Stimulated activated effector memory CD8-positive, alpha-beta T cell treated with anti-CD3 and anti-CD28 coated beads, Interleukin-12 subunit alpha, Interleukin-12 subunit beta, amount 100 ng/mL, for 72 hours (primary cell): ENCODE results near the gene ADGRD1.

Experiments
- ATAC-seq: fragments of 150-1000 bp; cut with Tn5 transposase; 2 replicates; pipeline ENCODE4 v1.10.0; 2021
- DNase-seq, 2 donors: peaks; one replicate each; pipeline ENCODE4 v3.0.0; 2021 to 2022; ENCODE audit warnings: low spot score in 2 of 2
- H3K27ac Mint-ChIP-seq: one replicate; pipeline ENCODE4 v1.8.0; 2022; ENCODE audit warnings: mild to moderate bottlenecking, mixed read lengths
- H3K36me3 Mint-ChIP-seq: one replicate; pipeline ENCODE4 v1.8.0; 2022; ENCODE audit warnings: mild to moderate bottlenecking, mixed read lengths
- H3K4me1 Mint-ChIP-seq: one replicate; pipeline ENCODE4 v1.8.0; 2022; ENCODE audit warnings: mixed read lengths
- H3K4me3 Mint-ChIP-seq: one replicate; pipeline ENCODE4 v1.8.0; 2022; ENCODE audit warnings: mild to moderate bottlenecking, mixed read lengths
- H3K9me3 Mint-ChIP-seq: one replicate; pipeline ENCODE4 v1.8.0; 2022; ENCODE audit warnings: mixed read lengths

The ADGRD1 gene

DNA sequence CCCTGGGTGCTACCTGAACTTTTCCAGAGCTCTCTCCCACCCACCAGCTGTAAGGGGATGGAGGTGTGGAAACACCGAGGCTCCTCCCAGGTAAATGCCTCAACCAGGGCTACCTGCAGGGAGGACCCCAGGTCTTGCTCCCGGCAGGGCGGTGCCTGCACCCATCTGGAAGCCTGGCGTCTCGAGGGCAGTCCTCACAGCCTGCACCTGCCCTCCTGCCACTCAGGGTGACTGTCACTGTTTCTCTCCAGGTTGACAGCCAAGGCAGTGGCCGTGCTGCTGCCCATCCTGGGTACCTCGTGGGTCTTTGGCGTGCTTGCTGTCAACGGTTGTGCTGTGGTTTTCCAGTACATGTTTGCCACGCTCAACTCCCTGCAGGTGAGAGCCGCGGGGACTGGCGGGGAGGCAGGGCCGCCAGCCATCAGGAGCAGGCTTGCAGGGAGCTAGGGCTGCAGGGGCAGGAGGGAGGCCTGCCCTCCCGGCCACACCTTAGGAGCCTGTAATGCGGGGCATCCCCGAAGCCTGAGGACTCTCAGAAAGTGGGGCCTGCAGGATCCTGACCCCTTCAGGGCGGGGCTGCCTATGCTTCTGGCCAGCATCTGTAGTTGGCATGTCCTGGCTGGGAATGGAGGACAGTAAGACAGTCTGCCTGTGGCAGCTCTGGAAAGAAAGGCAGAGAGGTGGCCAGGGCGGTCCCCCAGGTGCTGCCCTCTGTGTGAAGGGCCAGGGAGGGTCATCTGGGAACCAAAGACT lies 182.3 kb downstream of the ADGRD1 start:
- no peak overlapping the region for H3K4me3 Mint-ChIP-seq
- no peaks in the 10 kb centered on the region for H3K36me3 Mint-ChIP-seq
- DNase-seq = no peak
- no peak overlapping the region for H3K27ac Mint-ChIP-seq
- no peak for ATAC-seq
- H3K4me1 Mint-ChIP-seq = no peaks in the 10 kb centered on the region
- H3K9me3 Mint-ChIP-seq = no peaks in the 10 kb centered on the region

DNA sequence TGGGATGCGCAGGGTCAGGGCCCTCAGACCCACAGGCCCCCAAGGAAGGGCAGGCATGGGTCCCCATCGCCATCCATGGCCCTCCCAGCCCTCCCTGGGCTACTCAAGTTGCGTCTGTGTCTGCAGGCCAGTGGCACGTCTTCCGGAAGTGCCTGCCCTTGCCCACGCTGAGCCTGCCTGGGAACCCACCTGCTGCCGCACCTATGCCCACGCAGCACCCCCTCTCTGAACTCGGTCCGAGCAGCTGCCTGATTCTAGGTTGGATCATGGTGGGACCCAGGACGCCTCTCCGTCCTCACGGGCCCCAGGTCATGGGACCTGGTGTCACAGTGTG lies 182.8 kb downstream of the ADGRD1 start:
- no peak for ATAC-seq
- no peak overlapping the region for H3K27ac Mint-ChIP-seq
- no peaks in the 10 kb centered on the region for H3K4me1 Mint-ChIP-seq
- no peak for DNase-seq
- no peak overlapping the region for H3K4me3 Mint-ChIP-seq
- no peaks in the 10 kb centered on the region for H3K36me3 Mint-ChIP-seq
- no peaks in the 10 kb centered on the region for H3K9me3 Mint-ChIP-seq

DNA sequence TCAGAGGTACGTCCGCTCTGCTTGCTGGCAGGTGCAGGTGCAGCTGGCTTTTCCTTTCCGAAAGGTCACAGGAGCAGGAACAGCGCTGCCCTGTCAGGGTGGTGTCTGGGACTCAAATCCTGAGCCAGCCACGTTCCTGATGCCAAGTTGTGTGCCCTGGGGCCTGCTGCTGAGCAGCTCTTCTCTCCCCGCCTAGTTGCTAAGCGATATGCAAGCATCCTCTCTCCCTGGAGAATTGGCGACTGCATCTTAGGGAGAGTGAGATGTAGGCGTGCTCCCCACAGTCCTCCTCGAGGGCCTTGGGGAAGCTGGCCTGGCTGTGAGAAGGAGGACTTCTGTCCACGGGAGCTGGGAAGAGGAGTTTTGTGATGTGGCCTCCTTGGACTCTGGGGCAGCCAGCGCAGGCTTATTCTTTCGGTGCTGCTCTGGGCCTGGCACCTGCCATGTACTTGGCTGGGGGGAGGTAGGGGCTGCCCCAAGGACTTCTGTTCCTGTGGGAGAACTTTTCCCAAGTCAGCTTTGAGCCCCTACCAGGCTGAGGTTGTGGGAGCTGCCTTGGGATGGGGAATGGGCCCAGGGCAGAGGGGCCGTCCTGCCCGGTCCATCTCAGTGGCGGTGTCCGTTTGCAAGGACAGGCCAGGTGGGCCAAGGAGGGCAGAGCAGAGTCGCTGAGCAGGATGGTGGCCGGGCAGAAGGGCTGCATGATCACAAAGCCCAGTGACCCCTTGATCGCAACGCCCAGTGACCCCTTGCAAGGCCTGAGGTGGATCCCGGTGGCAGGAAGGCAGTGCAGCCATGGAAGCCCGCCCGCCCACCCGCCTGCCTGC lies 183.5 kb downstream of the ADGRD1 start:
- Mint-ChIP-seq H3K27ac (no peak overlapping the region), H3K4me3 (no peak overlapping the region), H3K9me3 (no peaks in the 10 kb centered on the region), H3K36me3 (no peaks in the 10 kb centered on the region), H3K4me1 (no peaks in the 10 kb centered on the region)
- ATAC-seq = no peak
- DNase-seq = no peak

DNA sequence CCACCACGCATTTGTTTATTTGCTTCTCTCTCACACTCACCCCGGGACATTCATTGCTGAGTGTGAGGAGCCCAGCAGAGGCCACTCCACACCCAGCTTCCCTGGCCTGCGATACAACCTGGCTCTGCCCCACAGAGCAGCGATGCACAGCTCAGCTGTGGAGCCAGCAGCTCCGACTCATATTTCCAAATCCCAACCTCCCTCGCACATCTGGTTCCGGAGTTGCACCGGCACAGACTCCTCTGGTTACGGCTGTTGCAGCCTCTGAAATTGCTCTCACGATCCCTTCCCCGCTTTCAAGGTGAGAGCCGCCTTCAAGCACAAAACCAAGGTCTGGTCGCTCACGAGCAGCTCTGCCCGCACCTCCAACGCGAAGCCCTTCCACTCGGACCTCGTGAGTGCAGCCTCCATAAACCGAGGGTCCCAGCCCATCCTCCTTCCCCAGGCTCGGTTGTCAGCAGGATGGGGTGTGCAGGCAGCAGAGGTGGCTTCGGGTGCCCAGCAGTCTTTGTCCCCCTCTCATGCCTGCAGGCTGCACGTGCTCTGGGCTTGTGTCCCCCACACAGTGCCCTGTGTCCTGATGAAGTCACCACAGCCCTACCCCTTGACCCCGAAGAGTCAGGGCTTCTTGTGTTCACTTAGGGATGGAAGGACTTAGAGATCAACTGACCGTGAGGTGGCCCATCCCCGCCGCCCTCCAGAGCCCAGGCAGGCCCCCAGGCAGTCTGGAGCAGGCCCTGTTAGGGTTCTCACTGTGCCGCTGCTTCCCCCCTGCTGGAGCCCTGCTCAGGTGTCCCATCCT lies 184.3 kb downstream of the ADGRD1 start:
- Mint-ChIP-seq H3K4me1 (no peaks in the 10 kb centered on the region), H3K9me3 (no peaks in the 10 kb centered on the region), H3K36me3 (no peaks in the 10 kb centered on the region), H3K27ac (no peak overlapping the region), H3K4me3 (no peak overlapping the region)
- ATAC-seq (no peak), DNase-seq (no peak)

DNA sequence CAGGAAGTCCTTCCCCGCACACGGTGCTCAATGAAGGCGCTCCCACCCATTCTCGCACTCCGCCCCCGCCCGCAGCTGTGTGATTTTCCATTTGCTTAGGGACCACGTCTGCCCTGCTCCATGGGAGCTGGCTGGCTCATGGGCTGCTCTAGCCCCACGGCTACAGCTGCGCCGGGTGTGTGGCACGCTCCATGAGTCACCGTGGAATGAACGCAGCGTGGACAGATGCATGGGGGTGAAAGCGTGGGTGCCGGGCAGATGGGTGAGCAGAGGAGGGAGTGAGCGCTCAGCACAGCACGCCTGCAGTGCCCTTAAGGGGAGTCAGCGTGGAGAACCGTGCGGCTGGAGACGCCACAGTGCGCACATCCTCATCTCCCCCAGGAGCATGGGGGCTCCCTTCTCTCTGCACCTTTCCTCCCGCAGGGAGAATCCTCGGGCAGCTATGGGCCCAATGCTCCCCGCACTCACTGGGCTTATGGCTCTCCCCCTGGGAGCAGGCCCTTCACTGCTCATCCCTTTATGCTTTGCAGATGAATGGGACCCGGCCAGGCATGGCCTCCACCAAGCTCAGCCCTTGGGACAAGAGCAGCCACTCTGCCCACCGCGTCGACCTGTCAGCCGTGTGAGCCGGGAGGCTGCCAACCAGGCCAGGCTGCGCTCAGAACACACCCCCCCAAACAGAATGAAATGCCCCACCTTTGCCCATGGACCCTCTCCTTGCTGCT lies 185.1 kb downstream of the ADGRD1 start:
- Mint-ChIP-seq H3K9me3 (no peaks in the 10 kb centered on the region), H3K36me3 (no peaks in the 10 kb centered on the region), H3K4me1 (peaks cover 5% of the 10 kb centered on the region), H3K27ac (no peak overlapping the region), H3K4me3 (no peak overlapping the region)
- DNase-seq = no peak
- ATAC-seq = no peak

DNA sequence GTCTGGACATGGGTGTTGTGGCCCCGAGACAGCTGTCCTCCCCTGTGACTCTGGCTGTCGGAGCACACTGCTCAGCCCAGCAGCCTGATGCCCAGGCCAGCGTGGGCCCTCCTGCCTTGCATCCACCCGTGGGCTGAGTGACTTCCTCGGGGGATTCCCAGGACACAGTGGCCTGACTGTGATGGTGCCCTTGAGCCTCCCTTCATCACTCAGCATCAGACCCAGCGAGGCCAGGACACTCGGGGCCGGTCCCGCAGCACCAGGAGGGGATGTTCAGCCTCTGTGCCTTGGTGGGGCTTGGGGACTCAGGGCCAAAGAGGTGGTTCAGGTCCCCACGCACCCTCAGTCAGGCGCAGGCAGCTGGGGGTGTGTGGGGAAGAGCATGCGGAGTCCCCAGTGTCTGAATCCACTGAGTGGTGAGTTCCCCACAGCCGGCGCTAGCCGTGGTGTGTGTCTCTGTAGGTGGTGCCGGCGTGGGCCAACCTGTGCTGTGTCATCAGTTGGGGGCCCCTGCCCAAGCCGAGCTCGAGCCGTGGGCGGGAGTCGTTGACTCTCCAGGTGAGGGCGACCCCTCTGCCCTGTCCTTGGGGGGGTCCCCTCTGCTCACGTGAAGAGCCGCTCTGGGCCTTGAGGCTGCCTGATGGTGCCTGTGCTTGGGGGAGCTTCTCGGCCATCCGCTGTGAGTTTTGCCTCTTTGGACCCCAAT lies 185.8 kb downstream of the ADGRD1 start:
- Mint-ChIP-seq H3K9me3 (no peaks in the 10 kb centered on the region), H3K27ac (no peak overlapping the region), H3K4me3 (no peak overlapping the region), H3K4me1 (peaks cover 5% of the 10 kb centered on the region), H3K36me3 (no peaks in the 10 kb centered on the region)
- DNase-seq = no peak
- ATAC-seq = peak; percentile 12

DNA sequence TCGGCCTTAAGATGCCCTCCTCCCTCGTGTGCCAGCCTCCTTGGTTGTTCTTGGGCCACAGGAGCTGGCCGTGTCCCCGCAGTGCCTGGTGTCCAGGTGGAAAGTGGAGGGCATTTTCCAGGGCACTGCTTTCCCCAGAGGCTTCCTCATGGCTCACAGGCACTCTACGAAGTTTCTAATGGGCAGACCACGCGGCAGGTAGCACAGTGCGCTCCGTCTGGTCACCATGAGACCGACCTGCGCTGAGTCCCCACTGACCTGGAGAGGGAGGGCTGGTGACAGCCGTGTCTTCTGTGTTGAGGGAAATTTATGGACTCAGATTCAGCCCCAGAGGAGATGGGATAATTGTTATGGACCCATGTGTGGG lies 186.3 kb downstream of the ADGRD1 start:
- DNase-seq (no peak), ATAC-seq (no peak)
- H3K27ac Mint-ChIP-seq = no peak overlapping the region
- peaks cover 5% of the 10 kb centered on the region for H3K4me1 Mint-ChIP-seq
- H3K4me3 Mint-ChIP-seq = no peak overlapping the region
- H3K36me3 Mint-ChIP-seq = no peaks in the 10 kb centered on the region
- no peaks in the 10 kb centered on the region for H3K9me3 Mint-ChIP-seq

DNA sequence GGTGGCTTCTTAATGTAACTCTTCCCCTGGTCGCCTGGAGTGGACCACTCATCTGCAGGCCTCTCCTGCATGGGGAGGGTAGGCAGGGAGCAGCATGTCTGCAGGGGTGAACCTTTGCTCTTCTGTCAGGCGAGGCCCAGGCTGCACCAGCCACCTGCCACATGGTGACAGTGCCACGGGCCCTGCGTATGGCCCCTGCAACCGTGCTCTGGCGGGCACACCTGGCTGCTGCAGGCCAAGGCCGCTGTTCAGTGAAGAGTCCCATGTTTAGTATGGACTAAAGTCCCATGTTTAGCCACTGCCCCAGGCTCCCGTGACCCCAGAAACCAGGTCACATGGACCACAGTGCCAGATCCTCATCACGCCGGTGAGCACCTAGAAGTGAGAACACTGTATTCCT lies 187.0 kb downstream of the ADGRD1 start:
- peaks cover 5% of the 10 kb centered on the region for H3K4me1 Mint-ChIP-seq
- ATAC-seq (no peak), DNase-seq (no peak)
- no peaks in the 10 kb centered on the region for H3K36me3 Mint-ChIP-seq
- H3K4me3 Mint-ChIP-seq = no peak overlapping the region
- no peaks in the 10 kb centered on the region for H3K9me3 Mint-ChIP-seq
- H3K27ac Mint-ChIP-seq = no peak overlapping the region

DNA sequence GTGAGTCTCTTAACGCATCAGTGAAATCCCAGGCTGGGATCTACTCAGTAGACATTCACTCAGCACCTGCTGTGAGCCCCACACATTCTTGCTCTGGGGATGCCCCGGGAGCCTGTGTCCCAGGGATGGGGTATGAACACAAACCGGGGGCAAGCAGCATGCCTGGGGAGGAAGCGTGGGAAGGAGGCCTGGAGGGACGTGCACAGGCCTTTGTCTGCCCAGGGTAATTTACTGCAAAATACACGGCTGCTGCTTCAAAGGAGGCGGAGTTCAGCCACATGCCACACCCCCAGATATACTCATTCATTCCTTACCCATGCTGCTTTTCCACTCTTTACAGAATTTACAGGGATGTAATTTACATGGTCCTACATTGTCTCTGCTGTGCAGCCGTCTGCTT lies 187.8 kb downstream of the ADGRD1 start:
- ATAC-seq (no peak), DNase-seq (no peak)
- no peaks in the 10 kb centered on the region for H3K36me3 Mint-ChIP-seq
- H3K4me3 Mint-ChIP-seq = no peak overlapping the region
- H3K9me3 Mint-ChIP-seq = no peaks in the 10 kb centered on the region
- peaks cover 5% of the 10 kb centered on the region for H3K4me1 Mint-ChIP-seq
- no peak overlapping the region for H3K27ac Mint-ChIP-seq

DNA sequence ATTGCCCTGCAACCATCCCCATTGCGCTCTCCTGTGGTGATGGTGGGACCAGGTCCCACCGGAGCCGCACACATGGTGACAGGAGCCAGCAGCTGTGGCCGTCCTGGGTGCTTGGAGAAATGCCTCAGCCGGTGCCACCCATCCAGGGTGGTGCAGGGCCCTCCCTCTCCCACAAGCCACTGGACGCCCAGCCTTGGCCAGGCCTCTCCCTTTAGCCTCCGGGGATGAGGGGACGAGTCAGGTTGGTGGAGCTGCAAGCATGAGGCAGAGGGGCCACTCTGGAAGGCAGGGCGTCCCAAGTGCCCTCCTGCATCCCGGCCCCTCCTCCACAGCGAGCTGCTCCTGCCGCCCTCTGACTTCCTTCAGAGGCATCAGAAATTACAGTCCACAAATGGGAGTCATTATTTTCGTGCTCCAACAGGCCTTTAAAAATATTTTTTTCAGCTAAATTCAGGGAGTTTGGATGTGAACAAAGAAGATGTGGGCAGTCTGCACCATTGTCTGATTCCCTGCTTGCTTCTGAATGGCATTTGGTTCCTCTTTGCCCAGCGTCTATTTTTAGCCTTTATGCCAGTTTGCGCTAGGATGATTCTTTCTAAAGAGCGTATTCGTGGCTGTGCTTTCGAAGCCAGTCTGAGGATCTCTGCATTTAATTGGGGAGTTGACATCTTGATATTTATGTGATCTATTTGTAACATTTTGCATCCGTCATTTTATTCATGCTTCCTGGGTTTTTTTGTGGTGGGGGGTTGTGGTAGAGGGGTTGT lies 189.4 kb downstream of the ADGRD1 start:
- ATAC-seq (no peak), DNase-seq (no peak)
- Mint-ChIP-seq H3K27ac (no peak overlapping the region), H3K4me3 (no peak overlapping the region), H3K36me3 (no peaks in the 10 kb centered on the region), H3K4me1 (peaks cover 5% of the 10 kb centered on the region), H3K9me3 (no peaks in the 10 kb centered on the region)

DNA sequence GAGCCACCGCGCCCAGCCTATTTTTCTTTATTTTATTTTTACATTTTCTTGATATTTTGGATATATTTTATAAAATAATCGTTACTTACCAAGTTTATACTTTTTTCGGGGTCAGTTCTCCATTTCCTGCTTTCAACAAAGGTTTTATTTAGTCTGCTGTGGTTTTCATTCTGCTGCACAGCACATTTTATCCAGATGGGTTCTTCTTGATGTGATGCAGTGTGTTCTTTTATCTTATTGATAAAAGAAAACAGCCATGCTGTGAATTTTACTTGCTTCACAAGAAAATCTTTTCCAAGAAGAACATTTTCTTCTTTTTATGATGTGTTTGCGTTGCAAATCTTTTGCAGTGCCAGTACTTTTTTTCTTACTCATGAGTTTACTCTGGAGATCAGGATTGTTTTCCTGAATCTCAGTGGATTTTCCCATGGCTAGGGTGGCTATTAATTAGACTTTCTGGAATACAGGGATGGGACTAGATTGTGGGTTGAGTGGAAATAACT lies 192.5 kb downstream of the ADGRD1 start:
- Mint-ChIP-seq H3K27ac (no peak overlapping the region), H3K4me1 (peaks cover 5% of the 10 kb centered on the region)

DNA sequence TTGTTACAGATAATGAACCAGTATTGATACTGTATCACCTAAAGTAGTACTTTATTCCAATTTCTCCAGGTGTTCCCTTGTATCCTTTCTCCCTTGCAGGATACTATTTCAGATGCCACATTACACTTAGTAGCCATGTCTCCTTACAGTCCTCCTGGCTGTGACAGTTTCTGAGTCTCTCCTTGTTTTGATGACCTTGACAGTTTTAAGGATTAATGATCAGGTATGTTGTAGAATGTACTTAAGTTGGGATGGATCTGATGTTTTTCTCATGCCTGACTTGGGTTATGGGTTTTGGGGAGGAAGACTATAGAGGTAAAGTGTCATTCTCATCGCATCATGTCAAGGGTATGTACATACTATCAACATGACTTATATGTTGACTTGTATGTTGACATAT lies 193.6 kb downstream of the ADGRD1 start:
- H3K9me3 Mint-ChIP-seq = peaks cover 4% of the 10 kb centered on the region
- DNase-seq = no peak
- H3K4me3 Mint-ChIP-seq = no peak overlapping the region
- no peak for ATAC-seq
- H3K4me1 Mint-ChIP-seq = peaks cover 5% of the 10 kb centered on the region
- H3K27ac Mint-ChIP-seq = no peak overlapping the region
- H3K36me3 Mint-ChIP-seq = no peaks in the 10 kb centered on the region

More for the DNA sequence above, 192.5 kb downstream of the ADGRD1 start:
- no peak for ATAC-seq
- no peak for DNase-seq
- H3K4me3 Mint-ChIP-seq = no peak overlapping the region
- peaks cover 4% of the 10 kb centered on the region for H3K9me3 Mint-ChIP-seq
- H3K36me3 Mint-ChIP-seq = no peaks in the 10 kb centered on the region

DNA sequence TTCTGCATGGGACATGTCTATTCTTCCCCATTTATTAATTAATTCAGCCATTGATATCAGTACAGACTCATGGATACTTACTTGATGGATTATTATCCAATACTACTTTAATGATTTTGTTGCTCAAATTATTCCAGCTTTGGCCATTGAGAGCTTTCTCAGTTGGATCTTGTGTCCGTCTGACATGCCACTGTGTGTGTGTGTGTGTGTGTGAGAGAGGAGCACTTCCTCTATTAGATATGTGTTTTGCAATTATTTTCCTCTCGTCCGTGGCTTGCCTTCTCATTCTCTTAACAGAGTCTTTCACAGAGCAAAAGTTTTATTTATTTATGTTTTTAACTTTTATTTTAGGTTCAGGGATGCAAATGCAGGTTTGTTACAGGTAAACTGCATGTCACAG lies 194.2 kb downstream of the ADGRD1 start:
- H3K27ac Mint-ChIP-seq = no peak overlapping the region
- H3K4me3 Mint-ChIP-seq = no peak overlapping the region

More for the DNA sequence above, 194.2 kb downstream of the ADGRD1 start:
- Mint-ChIP-seq H3K36me3 (no peaks in the 10 kb centered on the region), H3K9me3 (peaks cover 4% of the 10 kb centered on the region), H3K4me1 (peaks cover 5% of the 10 kb centered on the region)
- no peak for DNase-seq
- ATAC-seq = no peak
